OCI-LY7 (cell line): ENCODE results near the gene REEP6. TPM values are rescaled to one million over a fixed set of nuclear protein-coding genes. Genes with fewer than 3 reads are reported as not detected.

Experiments used
- BruUV-seq: library from RNA; stranded (reverse); fragments of 400-500 nt; replicated peaks from 2 replicates; lab custom pipeline; 2021; lab: Mats Ljungman, UMichigan
- CTCF ChIA-PET: fragments of 300-600 bp; sonication (Branson Sonifier 250); formaldehyde crosslinking; loops from one replicate; lab custom pipeline; 2022; ENCODE audit warnings: antibody characterized with exemption; ENCODE audit not compliant: unreplicated experiment; lab: Charles Lee
- POLR2A ChIA-PET: fragments of 300-600 bp; sonication (Branson Sonifier 250); formaldehyde crosslinking; loops from one replicate; lab custom pipeline; 2022; ENCODE audit warnings: antibody characterized with exemption; lab: Charles Lee
- DNase-seq: peaks from one replicate; pipeline ENCODE4 v3.0.0-alpha.2; 2015; ENCODE audit warnings: low spot score
- H2AFZ ChIP-seq: fragments of 200-600 bp; sonication (generic), shearing (Covaris generic); 2 replicates; pipeline ENCODE4 v1.6.1; 2014; ENCODE audit warnings: mild to moderate bottlenecking, antibody characterized with exemption, low read length, moderate library complexity
- H3K27ac ChIP-seq: fragments of 200-600 bp; sonication (generic); 2 replicates; pipeline ENCODE4 v1.5.1; 2014; ENCODE audit warnings: mixed run types, low read depth, mild to moderate bottlenecking, moderate library complexity, low read length, inconsistent platforms; ENCODE audit not compliant: poor library complexity, severe bottlenecking
- H3K36me3 ChIP-seq: fragments of 200-600 bp; sonication (generic); 2 replicates; pipeline ENCODE4 v1.6.1; 2014; ENCODE audit warnings: mild to moderate bottlenecking, antibody characterized with exemption, low read length, moderate library complexity, mixed read lengths; ENCODE audit not compliant: insufficient read depth
- H3K4me1 ChIP-seq: fragments of 200-600 bp; sonication (generic); 2 replicates; pipeline ENCODE4 v1.5.1; 2014; ENCODE audit warnings: mild to moderate bottlenecking, low read length; ENCODE audit not compliant: insufficient read depth, poor library complexity, severe bottlenecking
- H3K4me2 ChIP-seq: fragments of 200-600 bp; sonication (generic); 2 replicates; pipeline ENCODE4 v1.6.1; 2014; ENCODE audit warnings: mild to moderate bottlenecking, low read length
- H3K4me3 ChIP-seq: fragments of 200-600 bp; sonication (generic); 2 replicates; pipeline ENCODE4 v1.5.1; 2014; ENCODE audit warnings: mild to moderate bottlenecking, low read depth, low read length; ENCODE audit not compliant: poor library complexity, severe bottlenecking
- H3K79me2 ChIP-seq: fragments of 200-600 bp; sonication (generic); 2 replicates; pipeline ENCODE4 v1.6.1; 2016; ENCODE audit warnings: low read depth, mild to moderate bottlenecking, low read length, moderate library complexity, mixed read lengths; ENCODE audit not compliant: insufficient read depth
- H3K9me2 ChIP-seq: fragments of 200-600 bp; sonication (generic); 2 replicates; pipeline ENCODE4 v1.6.1; 2016; ENCODE audit warnings: mild to moderate bottlenecking, low read length, mixed read lengths; ENCODE audit not compliant: insufficient read depth
- H3K9me3 ChIP-seq: fragments of 200-600 bp; sonication (generic); 2 replicates; pipeline ENCODE4 v1.6.1; 2014; ENCODE audit warnings: mild to moderate bottlenecking, mixed run types, low read length, mixed read lengths
- H4K20me1 ChIP-seq: fragments of 200-600 bp; sonication (generic); 2 replicates; pipeline ENCODE4 v1.6.1; 2014; ENCODE audit warnings: mild to moderate bottlenecking, antibody characterized with exemption, low read length, moderate library complexity, mixed read lengths; ENCODE audit not compliant: insufficient read depth
- EZH2phosphoT487 ChIP-seq: fragments of 200-600 bp; sonication (generic); IDR thresholded peaks from 2 replicates; pipeline ENCODE4 v1.6.1; 2018; ENCODE audit warnings: low read depth, borderline replicate concordance, mild to moderate bottlenecking, mixed run types, antibody characterized with exemption, low read length, moderate library complexity, mixed read lengths
- intact Hi-C: fragments of 100-400 bp; cut with micrococcal nuclease; formaldehyde crosslinking; loops from one replicate; pipeline ENCODE4 v1.10.0; 2022; ENCODE audit not compliant: unreplicated experiment
- total RNA-seq, 2 experiments: library from RNA; depleted of rRNA in 1 of 2; stranded (reverse); fragments of >200 nt in 1 of 2; shearing (Covaris generic) in 1 of 2; gene quantifications; 2 replicates each; pipeline ENCODE4 v1.2.3, GENCODE V29; 2014 to 2022
- TF ChIP-seq, protein P1 (sequence below): fragments of 200-600 bp; sonication (generic); conservative IDR thresholded peaks from 2 replicates; pipeline ENCODE4 v1.5.1; 2014; ENCODE audit warnings: mild to moderate bottlenecking, antibody characterized with exemption, low read length, moderate library complexity, mixed read lengths

Gene REEP6
- total RNA-seq, 2 experiments from 2014 or later: 1.3 to 3.6 TPM

DNA sequence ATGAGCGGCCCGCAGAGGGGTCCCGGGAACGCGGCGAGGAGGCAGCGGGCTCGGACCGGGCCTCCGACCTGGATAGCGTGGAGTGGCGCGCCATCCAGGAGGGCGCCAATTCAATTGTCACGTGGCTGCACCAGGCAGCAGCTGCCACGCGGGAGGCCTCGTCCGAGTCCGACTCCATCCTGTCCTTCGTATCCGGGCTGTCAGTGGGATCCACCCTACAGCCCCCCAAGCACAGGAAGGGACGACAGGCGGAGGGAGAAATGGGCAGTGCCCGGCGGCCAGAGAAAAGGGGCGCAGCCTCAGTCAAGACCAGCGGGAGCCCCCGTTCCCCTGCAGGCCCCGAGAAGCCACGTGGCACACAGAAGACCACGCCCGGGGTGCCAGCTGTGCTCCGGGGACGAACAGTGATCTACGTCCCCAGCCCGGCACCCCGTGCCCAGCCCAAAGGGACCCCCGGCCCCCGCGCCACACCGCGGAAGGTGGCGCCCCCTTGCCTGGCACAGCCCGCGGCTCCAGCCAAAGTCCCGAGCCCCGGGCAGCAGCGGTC, 22.6 kb upstream of the REEP6 start:
- BruUV-seq: no TSS peak
- DNase-seq: no peak
- H4K20me1 ChIP-seq: peaks cover 7% of the 10 kb centered on the region; the same call in 1 of the 2 replicates
- TF ChIP-seq, protein P1, sequence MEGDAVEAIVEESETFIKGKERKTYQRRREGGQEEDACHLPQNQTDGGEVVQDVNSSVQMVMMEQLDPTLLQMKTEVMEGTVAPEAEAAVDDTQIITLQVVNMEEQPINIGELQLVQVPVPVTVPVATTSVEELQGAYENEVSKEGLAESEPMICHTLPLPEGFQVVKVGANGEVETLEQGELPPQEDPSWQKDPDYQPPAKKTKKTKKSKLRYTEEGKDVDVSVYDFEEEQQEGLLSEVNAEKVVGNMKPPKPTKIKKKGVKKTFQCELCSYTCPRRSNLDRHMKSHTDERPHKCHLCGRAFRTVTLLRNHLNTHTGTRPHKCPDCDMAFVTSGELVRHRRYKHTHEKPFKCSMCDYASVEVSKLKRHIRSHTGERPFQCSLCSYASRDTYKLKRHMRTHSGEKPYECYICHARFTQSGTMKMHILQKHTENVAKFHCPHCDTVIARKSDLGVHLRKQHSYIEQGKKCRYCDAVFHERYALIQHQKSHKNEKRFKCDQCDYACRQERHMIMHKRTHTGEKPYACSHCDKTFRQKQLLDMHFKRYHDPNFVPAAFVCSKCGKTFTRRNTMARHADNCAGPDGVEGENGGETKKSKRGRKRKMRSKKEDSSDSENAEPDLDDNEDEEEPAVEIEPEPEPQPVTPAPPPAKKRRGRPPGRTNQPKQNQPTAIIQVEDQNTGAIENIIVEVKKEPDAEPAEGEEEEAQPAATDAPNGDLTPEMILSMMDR: no peak
- no peak overlapping the region for H3K4me3 ChIP-seq
- CTCF ChIA-PET: no interaction called here
- POLR2A ChIA-PET: no interaction called here
- H3K79me2 ChIP-seq: no peaks in the 10 kb centered on the region
- no peak overlapping the region for H2AFZ ChIP-seq
- intact Hi-C loops: no loop called here
- no peaks in the 10 kb centered on the region for H3K36me3 ChIP-seq
- H3K9me3 ChIP-seq: no peaks in the 10 kb centered on the region
- H3K9me2 ChIP-seq: no peaks in the 10 kb centered on the region
- H3K4me2 ChIP-seq: no peak overlapping the region
- H3K27ac ChIP-seq: no peak overlapping the region
- peaks cover 16% of the 10 kb centered on the region for H3K4me1 ChIP-seq

DNA sequence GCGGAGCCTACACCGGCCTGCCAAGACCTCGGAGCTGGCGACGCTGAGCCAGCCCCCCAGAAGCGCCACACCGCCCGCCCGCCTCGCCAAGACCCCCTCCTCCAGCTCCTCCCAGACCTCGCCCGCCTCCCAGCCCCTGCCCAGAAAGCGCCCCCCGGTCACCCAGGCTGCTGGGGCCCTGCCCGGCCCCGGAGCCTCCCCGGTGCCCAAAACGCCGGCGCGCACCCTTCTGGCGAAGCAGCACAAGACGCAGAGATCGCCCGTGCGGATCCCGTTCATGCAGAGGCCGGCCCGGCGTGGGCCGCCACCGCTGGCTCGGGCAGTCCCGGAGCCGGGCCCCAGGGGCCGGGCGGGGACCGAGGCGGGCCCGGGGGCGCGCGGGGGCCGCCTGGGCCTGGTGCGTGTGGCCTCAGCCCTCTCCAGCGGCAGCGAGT, 22.1 kb upstream of the REEP6 start:
- peak; percentile 29 for DNase-seq

More for the DNA sequence above, 22.1 kb upstream of the REEP6 start:
- Histone ChIP-seq H3K27ac (no peak overlapping the region), H3K9me3 (no peaks in the 10 kb centered on the region), H3K36me3 (no peaks in the 10 kb centered on the region), H3K4me3 (no peak overlapping the region), H3K9me2 (no peaks in the 10 kb centered on the region), H3K4me2 (no peak overlapping the region), H3K79me2 (no peaks in the 10 kb centered on the region), H4K20me1 (peaks cover 7% of the 10 kb centered on the region; the same call in 1 of the 2 replicates), H3K4me1 (peaks cover 16% of the 10 kb centered on the region), H2AFZ (no peak overlapping the region)
- ChIA-PET CTCF (no interaction called here), POLR2A (no interaction called here)
- TF ChIP-seq, protein P1: 0 out of 2 replicates have a peak, but pooled peaks have one; percentile 36
- TF ChIP-seq EZH2phosphoT487: no peak
- intact Hi-C loops: no loop called here
- BruUV-seq: no TSS peak
